HG03378 (cell line): Measurements from ENCODE around the gene PCDHGA8.
"Not testable (repeated sequence)": the region's sequence is repeated elsewhere in the genome, so short reads cannot be mapped to it uniquely, and the experiment has no call there.

Experiments
- ATAC-seq: cut with Tn5 transposase; IDR thresholded peaks from one replicate; pipeline ENCODE4 v1.9.1; 2021; ENCODE audit warnings: mild to moderate bottlenecking, moderate library complexity; ENCODE audit not compliant: unreplicated experiment

PCDHGA8 gene

DNA sequence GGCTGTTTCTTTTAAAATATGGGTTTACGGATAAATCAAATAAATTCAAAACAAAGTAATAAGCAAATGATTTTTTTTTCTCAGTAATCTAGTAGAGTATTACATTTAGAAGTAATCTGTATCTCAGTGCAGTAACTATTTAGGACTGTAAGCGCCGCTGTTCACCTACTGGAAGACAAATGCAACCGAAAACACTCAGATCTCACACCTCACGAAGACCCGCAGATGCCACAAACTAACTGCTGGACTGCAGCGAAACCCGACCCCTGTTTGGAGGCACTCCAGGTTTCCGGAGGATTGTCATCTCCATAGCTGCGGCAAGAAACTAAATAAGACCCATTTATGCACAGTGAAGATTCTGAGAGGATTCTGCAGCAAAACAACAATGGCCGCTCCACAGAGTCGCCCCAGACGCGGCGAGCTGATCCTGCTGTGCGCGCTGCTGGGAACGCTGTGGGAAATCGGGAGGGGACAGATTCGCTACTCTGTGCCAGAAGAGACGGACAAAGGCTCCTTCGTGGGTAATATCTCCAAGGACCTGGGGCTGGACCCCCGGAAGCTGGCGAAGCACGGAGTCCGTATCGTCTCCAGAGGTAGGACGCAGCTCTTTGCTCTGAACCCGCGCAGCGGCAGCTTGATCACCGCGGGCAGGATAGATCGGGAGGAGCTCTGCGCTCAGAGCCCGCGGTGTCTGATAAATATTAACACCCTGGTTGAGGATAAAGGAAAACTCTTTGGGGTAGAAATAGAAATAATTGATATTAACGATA, at the start of gene PCDHGA8:
TSS of gene PCDHGA8 (plus strand) at position 205 of the 770 bp plus-strand sequence. CDS start at position 386, 181 bp downstream.
- ATAC-seq: no peak

DNA sequence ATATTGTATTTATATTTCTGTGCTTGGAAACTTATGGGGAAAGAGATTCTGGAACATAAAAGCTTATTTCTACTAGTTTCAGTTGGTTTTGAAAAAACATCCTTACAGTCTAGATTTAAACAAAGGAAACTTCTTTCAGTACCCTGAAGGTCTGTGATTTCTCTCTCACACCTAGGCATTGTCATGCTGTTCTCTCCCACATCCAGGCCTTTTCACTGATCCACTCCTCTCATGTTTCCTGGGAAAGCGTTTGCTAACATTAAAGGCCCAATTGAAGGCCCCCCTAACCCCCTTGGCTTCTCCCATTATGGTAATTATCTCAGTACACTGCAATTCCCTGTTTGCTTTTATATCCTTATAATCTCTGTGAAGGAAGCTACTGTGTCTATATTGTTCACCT, 49.7 kb upstream of the PCDHGA8 start:
- ATAC-seq: no peak

- ATAC-seq: no peak
Observed at GRCh38 chr5:141343242-141343952, 49.0 kb upstream of the PCDHGA8 start, which contains the start of gene PCDHGA3. PCDHGA3 (plus strand) TSS chr5:141343829; CDS start chr5:141344034, 205 bp downstream.

DNA sequence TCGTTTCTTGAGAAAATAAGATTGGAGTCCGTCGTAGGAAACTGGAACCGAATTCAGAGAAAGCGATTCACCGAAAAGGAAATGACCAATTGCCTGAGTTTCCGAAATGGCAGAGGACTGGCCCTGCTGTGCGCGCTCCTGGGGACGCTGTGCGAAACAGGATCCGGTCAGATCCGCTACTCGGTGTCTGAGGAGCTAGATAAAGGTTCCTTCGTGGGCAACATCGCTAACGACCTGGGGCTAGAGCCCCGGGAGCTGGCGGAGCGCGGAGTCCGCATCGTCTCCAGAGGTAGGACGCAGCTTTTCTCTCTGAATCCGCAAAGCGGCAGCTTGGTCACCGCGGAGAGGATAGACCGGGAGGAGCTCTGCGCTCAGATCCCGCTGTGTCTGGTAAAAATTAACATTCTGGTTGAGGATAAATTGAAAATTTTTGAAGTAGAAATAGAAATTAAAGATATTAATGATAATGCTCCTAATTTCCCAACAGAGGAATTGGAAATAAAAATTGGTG, 48.4 kb upstream of the PCDHGA8 start:
- ATAC-seq: no peak

- no peak for ATAC-seq
Observed at GRCh38 chr5:141345327-141345726, 47.1 kb upstream of the PCDHGA8 start.

DNA sequence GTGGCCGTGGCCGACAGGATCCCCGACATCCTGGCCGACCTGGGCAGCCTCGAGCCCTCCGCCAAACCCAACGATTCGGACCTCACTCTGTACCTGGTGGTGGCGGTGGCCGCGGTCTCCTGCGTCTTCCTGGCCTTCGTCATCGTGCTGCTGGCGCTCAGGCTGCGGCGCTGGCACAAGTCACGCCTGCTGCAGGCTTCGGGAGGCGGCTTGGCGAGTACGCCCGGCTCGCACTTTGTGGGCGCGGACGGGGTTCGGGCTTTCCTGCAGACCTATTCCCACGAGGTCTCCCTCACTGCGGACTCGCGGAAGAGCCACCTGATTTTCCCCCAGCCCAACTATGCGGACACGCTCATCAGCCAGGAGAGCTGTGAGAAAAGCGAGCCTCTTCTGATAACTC, 46.4 kb upstream of the PCDHGA8 start:
- ATAC-seq: not testable (repeated sequence)

GRCh38 chr5:141349917-141350619, 42.4 kb upstream of the PCDHGA8 start, which contains the start of gene PCDHGB1:
PCDHGB1 (plus strand) TSS chr5:141350099; CDS start chr5:141350261, 162 bp downstream.
- ATAC-seq: no peak

DNA sequence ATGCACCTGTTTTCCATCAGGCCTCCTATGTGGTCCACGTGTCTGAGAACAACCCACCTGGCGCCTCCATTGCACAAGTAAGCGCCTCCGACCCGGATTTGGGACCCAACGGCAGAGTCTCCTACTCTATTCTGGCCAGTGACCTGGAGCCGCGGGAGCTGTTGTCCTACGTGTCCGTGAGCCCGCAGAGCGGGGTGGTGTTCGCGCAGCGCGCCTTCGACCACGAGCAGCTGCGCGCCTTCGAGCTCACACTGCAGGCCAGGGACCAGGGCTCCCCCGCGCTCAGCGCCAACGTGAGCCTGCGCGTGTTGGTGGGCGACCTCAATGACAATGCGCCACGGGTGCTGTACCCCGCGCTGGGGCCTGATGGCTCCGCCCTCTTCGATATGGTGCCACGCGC, 40.8 kb upstream of the PCDHGA8 start:
- no peak for ATAC-seq

GRCh38 chr5:141354900-141355469, 37.4 kb upstream of the PCDHGA8 start, which contains the start of gene PCDHGA4:
PCDHGA4 (plus strand) TSS chr5:141355021; CDS start chr5:141355108, 87 bp downstream.
- no peak for ATAC-seq

DNA sequence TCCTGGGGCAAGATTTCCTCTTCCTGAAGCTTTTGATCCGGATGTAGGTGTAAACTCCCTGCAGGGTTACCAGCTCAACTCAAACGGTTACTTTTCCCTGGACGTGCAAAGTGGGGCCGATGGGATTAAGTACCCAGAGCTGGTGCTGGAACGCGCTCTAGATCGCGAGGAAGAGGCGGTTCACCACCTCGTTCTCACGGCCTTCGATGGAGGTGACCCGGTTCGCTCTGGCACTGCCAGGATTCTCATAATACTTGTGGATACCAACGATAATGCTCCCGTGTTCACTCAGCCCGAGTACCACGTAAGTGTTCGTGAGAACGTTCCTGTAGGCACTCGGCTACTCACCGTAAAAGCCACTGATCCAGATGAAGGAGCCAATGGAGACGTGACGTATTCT, 36.8 kb upstream of the PCDHGA8 start:
- no peak for ATAC-seq

GRCh38 chr5:141356133-141356532, 36.3 kb upstream of the PCDHGA8 start:
- no peak for ATAC-seq

GRCh38 chr5:141356950-141357349, 35.5 kb upstream of the PCDHGA8 start:
- ATAC-seq: no peak

GRCh38 chr5:141359790-141360426, 32.5 kb upstream of the PCDHGA8 start, which contains the start of gene PCDHGB2:
PCDHGB2 (plus strand) TSS chr5:141359994; CDS start chr5:141360136, 142 bp downstream.
- ATAC-seq: no peak

DNA sequence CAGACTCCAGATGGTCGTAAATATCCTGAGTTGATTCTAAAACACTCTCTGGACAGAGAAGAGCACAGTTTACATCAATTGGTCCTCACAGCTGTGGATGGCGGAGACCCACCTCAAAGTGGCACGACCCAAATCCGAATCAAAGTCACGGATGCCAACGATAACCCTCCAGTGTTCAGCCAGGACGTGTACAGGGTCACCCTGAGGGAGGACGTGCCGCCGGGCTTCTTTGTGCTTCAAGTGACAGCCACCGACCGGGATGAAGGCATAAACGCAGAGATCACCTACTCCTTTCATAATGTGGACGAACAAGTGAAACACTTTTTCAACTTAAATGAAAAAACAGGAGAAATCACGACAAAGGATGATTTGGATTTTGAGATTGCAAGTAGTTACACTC, 31.7 kb upstream of the PCDHGA8 start:
- no peak for ATAC-seq

DNA sequence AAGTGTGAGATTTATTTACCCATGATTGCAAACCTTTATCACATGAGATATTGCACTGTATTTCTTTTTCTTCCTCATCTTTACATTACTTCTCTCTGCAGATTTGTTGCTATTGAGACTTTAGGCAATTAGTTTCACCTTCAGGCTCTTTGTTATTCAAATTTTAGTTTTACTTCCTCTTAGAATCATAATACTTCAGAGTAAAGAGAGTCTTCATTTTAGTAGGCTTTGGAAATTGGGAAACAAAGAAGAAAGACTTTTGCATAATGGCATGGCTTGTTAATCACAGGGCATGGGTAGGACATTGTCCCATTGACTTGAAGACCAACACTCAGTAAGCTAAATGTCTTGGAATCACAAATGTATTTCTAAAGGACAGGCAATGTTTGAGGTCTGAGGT, 29.7 kb upstream of the PCDHGA8 start:
- no peak for ATAC-seq

GRCh38 chr5:141363952-141364660, 28.3 kb upstream of the PCDHGA8 start, which contains the start of gene PCDHGA5:
PCDHGA5 (plus strand) TSS chr5:141364162; CDS start chr5:141364331, 169 bp downstream.
- ATAC-seq: no peak

- ATAC-seq: no peak
Observed at GRCh38 chr5:141366016-141366896, 26.2 kb upstream of the PCDHGA8 start.
